GM20000 (cell line): ENCODE results near the gene BTRC.

Source experiments
- DNase-seq: peaks from one replicate; pipeline ENCODE4 v3.0.0; 2012; ENCODE audit warnings: low spot score
- TF ChIP-seq, protein P1 (sequence below): IDR thresholded peaks from 2 replicates; pipeline ENCODE4 v1.5.1; 2012; ENCODE audit warnings: mild to moderate bottlenecking, control low read depth; ENCODE audit errors: extremely low read depth, missing control alignments

The BTRC gene

DNA sequence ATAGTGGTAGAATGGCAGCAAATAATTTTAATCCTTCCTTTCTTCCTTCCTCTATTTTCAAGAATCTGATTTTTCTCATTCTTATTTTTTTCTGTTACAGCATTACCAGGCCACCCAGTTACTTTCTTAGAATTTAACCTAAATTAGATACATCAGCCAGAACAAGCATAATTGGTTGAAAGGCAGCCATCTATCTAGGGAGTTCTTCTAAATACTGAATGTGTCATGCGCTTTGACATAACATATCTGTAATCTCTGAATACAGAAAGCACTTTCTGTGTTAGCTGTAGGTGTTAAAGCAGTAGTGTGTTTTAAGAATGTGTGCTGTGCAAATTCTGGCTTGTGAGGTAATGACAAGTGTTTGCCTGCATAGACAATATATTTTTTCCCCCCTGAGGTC, 97.3 kb downstream of the BTRC start:
- no peak for DNase-seq
- TF ChIP-seq, protein P1, sequence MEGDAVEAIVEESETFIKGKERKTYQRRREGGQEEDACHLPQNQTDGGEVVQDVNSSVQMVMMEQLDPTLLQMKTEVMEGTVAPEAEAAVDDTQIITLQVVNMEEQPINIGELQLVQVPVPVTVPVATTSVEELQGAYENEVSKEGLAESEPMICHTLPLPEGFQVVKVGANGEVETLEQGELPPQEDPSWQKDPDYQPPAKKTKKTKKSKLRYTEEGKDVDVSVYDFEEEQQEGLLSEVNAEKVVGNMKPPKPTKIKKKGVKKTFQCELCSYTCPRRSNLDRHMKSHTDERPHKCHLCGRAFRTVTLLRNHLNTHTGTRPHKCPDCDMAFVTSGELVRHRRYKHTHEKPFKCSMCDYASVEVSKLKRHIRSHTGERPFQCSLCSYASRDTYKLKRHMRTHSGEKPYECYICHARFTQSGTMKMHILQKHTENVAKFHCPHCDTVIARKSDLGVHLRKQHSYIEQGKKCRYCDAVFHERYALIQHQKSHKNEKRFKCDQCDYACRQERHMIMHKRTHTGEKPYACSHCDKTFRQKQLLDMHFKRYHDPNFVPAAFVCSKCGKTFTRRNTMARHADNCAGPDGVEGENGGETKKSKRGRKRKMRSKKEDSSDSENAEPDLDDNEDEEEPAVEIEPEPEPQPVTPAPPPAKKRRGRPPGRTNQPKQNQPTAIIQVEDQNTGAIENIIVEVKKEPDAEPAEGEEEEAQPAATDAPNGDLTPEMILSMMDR = no peak

DNA sequence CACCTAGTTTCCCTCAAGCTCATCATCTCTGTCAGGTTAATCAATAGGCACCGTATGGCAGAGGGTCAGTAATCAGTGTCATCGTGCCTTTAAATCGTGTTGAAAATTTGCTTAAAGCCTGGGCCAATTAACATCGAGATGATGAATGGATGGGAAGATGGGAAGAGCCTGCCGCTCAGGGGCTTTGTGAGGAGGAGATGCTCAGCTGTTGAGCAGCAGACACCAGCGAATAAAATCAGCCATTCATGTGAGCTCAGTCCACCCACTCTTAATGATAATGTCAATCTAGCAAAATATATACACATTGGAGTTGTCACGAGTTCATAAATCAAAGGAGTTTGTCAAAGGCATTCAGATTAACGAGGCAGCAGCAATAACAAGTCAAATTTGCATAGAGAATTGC, 97.7 kb downstream of the BTRC start:
- TF ChIP-seq, protein P1 = no peak
- no peak for DNase-seq

DNA sequence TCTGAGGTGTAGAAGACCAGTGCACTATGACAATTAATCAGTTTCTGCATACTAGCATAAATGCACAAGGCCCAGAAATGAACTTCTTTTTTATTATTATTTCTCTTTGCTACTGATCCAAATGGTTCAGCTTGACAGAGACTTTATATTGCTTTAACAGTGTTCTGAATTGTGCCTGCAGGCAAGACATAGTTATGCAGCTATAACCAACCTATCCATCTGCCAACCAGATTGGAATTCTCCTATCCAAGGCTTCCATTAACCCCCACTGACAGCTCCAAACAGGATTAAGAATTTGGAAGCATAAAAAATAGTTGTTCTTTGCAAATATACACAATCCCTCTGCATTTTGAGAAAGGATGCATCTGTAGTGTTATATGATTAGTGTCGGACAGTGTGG, 98.2 kb downstream of the BTRC start:
- DNase-seq = no peak

DNA sequence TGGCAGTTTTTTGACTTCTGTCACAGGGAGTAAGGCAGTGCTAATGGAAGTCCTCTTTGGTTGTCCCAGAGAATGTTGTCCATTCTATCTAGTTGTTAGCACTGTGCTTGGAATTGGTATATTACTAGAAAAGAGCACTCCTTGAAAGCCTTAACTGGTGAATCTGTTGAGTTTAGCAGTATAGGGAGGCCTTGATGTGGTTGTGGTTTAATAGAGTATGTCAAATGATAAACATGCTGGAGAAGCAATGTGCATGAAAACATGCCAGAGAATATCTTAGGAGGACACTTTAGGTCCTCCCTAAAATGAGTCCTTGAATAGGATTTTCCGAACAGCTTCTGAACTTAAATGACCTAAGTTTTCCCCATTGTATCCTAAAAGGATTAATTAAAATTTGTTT, 98.6 kb downstream of the BTRC start:
- DNase-seq = no peak
- TF ChIP-seq, protein P1 = no peak

More for the DNA sequence above, 98.2 kb downstream of the BTRC start:
- TF ChIP-seq, protein P1 = no peak

DNA sequence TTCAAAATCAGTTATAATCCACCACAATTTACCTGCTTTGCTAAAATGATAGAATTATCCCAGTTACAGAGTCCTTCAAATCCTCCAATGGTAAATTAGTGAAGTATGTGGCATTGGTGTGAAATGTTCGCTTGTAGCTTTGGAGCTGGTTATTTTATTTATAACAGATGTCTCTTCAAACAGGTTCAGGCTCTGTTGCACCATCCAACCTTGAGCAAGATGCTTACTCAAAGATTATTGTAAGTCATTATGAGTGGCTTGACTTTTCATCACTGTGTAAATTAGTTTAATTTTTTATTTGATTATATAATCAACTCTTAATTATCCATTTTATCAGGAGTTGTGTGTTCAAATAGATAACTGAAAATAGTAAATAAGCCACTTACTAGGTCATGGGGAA, 99.4 kb downstream of the BTRC start:
- TF ChIP-seq, protein P1 = no peak
- no peak for DNase-seq

DNA sequence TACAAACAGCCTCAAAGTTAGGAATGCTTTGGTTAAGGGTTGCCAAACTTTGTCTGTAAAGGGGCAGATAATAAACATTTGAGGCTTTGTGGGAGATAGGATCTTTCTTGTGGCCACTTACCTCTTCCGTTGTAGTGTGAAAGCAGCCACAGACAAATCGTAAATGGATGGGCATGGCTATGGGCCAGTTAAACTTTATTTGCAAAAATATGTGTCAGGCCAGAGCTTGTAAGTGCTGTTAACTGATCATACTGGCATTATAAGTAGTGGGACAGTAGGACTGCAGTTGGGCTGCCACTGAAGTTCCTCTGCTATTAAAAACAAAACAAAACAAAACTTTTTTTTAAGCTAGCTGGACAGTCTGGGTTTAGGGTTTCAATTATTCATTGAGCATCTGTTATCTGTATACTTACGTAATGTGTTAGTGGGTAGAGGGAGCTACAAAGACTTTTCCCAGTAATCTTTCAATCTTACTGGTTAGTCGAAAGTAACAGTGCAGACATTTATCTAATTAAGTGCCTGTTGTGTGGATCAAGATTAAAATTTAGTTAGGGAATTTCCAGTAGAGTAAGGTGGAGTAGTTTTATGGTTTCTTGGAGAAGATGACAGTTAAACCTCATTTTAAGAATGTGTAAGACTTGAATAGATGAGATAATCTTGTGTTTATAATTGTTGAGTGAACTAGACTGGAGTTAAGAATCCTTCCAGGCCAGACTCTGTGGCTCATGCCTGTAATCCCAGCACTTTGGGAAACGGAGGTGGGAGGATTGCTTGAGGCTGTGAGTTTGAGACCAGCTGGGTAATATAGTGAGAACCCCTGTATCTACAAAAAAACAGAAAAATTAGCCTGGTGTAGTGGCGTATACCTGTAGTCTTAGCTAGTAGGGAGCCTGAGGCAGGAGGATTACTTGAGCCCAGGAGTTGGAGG, 100.1 kb downstream of the BTRC start:
- DNase-seq = no peak
- TF ChIP-seq, protein P1 = no peak

DNA sequence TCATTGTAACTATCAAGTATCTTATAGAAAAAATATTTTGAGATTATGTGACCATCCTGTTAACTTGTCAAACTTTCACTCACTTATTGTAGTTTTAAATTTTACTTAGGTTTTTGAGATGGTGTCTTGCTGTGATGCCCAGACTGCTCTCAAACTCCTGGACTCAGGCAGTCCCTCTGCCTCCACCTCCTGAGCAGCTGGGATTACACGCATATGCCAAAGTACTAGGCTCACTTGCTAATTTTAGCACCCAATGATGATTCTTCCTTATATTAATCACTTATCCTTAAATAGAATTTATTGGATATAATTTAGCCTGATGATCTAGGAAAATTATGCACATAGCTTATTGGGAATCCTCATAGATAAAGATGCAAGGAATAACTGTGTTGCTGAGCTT, 104.9 kb downstream of the BTRC start:
- TF ChIP-seq, protein P1 = no peak
- DNase-seq = no peak
